Right lobe of liver (tissue), 4 donors: ENCODE data around the gene KCNIP1.

Experiments used
- CTCF ChIP-seq, 4 donors: fragments of 200-600 bp in 3 of 4; fragments of 450-650 bp in 1 of 4; IDR thresholded peaks; one replicate each; pipeline versions ENCODE4 v1.5.1 to v1.8.0; 2016 to 2022; ENCODE audit warnings: antibody characterized with exemption in 4 of 4, mild to moderate bottlenecking in 2 of 4
- POLR2A ChIP-seq: fragments of 450-650 bp; IDR thresholded peaks from one replicate; pipeline ENCODE4 v1.6.1; 2017; ENCODE audit warnings: antibody characterized with exemption, mild to moderate bottlenecking
- donor health status: DM: no; HTN: no; CAD: no.
- donor health status: DM: no; HTN: no; CAD: no.
- donor health status: DM: no; HTN: yes; CAD: no.

- TF ChIP-seq CTCF (IDR thresholded peaks at IDR 0.05) (no peak), POLR2A (no peak)
Observed at GRCh38 chr5:170774831-170775230, 271.0 kb downstream of the KCNIP1 start.
